GM12875 (cell line): ENCODE results near the gene CLCN7.

Experiments
- H3K4me3 ChIP-seq: one replicate; pipeline ENCODE4 v1.5.1; 2011; ENCODE audit warnings: low read depth, low read length, control low read depth
- TF ChIP-seq, protein P1 (sequence below): IDR thresholded peaks from 2 replicates; pipeline ENCODE4 v1.5.1; 2011; ENCODE audit warnings: low read depth, mild to moderate bottlenecking, control low read depth, inconsistent platforms, low read length, moderate library complexity, borderline replicate concordance; ENCODE audit not compliant: insufficient read depth

CLCN7 gene

DNA sequence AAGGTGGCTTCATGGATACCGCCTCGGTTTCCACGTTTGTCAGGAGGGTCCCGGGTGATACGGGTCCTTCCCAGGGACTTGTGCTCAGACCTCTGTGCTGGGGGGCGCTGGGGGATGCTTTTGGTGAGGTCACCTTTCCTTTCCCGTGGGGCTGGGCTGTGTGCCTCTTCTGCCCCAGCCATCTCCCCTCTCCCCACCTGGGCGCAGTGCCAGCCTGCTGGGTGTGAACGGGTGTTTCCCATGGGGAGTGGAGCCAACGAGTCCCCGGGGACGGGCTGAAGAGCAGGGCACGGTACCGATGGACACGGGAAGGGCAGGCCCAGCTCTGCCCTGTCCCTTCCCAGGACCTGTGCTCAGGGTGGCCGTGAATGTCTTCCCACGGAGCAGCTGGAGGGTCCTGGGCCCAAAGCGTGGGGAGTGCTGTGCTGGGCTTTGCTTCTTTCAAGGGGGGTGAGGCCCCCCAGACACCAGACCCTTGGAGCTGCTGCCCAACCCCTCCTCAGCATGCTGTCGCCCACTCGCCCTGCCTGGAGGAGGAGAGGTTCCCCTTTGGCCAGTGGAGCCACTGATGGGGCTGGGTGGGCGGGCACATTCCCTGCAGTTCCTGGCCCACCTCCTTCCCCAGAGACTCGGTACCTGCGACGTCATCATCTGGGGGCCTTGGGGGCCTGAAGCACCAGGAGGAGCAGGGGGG, 33.8 kb upstream of the CLCN7 start:
- no peak overlapping the region for H3K4me3 ChIP-seq
- TF ChIP-seq, protein P1, sequence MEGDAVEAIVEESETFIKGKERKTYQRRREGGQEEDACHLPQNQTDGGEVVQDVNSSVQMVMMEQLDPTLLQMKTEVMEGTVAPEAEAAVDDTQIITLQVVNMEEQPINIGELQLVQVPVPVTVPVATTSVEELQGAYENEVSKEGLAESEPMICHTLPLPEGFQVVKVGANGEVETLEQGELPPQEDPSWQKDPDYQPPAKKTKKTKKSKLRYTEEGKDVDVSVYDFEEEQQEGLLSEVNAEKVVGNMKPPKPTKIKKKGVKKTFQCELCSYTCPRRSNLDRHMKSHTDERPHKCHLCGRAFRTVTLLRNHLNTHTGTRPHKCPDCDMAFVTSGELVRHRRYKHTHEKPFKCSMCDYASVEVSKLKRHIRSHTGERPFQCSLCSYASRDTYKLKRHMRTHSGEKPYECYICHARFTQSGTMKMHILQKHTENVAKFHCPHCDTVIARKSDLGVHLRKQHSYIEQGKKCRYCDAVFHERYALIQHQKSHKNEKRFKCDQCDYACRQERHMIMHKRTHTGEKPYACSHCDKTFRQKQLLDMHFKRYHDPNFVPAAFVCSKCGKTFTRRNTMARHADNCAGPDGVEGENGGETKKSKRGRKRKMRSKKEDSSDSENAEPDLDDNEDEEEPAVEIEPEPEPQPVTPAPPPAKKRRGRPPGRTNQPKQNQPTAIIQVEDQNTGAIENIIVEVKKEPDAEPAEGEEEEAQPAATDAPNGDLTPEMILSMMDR: no peak

DNA sequence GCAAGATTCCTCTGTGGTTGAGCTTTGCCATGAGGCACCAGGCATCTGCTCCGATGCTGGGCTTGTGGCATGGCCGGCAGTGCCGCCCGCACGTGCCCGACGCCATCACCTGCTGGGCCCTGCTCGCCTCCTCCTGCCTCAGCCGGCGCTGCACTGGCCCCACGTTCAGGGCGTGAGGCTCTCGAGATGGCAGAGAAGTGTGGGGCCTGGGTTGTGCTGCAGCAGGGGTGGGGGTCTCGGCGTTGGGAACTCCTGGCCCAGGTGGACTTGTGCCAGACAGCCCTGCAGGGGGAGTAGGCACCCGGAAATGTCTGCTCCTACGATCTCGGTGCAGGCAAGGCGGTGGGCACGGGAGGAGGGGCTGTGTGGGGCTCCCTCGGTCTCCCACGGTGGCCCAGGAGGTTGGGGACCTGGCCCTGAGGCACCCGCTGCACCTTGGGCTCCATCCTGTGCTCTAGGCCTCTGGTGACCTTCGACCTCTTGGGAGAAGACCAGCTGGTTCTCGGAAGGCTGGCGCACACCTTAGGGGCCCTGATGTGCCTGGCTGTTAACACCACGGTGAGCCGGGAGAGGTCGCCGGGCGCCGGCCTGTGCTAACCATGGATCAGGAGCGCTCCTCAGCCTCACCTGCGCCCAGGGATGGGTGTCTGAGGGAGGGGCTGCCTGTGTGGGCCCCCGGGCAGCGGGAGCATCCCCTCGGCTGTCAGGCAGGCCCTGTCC, 31.8 kb upstream of the CLCN7 start:
- no peak overlapping the region for H3K4me3 ChIP-seq
- TF ChIP-seq, protein P1: no peak

DNA sequence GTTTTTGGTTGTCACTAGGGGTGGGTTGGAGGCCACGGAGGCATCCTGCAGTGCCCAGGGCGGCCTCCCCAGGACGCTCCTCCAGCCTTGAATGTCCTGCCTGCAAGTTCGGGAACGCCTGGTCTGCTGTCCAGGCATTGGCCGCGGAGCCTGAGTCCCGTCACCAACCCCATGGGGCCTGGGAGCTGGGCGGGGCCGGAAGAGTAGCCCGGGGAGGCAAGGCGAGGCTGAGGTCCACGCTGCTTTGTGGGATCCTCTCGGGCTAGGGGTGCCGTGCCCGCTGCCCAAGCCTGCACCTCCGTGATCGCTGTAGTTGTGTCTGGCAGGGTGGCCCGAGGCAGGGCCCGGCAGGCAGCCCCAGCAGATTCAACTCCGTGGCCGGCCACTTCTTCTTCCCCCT, 31.1 kb upstream of the CLCN7 start:
- H3K4me3 ChIP-seq: no peak overlapping the region
- TF ChIP-seq, protein P1: no peak

DNA sequence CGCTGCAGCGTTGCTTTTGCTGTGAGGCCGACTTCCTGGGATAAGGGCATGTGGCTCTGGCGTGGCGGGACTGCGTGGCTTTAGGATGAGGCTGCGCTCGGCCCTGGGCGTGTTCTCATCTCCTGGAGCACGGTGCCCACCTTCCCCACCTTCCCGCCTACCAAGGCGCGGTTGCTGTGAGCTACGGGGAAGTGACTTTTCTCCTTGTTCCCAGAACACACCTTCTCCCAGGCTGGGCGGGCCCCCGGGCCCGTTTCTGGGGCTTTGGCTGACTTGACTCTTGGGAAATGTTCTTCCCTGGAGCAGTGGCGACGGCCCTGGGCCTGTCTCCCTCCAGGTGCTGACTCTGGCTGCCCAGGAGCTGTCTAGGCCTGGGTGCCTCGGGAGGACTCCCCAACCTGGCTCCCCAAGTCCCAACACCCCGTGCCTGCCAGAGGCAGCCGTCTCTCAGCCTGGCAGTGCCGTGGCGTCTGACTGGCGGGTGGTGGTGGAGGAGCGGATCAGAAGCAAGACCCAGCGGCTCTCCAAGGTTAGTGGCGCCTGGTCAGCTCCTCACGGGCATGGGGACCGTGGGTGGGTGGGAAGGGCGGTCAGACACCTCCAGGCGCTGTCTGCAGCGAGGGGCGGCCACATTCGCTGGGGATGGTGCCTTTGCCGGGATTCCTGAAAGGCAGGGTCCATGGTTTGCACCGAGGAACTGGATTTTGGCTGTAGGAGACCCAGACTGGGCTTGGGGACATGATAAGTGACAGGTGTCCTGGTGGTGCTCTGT, 30.4 kb upstream of the CLCN7 start:
- TF ChIP-seq, protein P1: no peak
- no peak overlapping the region for H3K4me3 ChIP-seq

DNA sequence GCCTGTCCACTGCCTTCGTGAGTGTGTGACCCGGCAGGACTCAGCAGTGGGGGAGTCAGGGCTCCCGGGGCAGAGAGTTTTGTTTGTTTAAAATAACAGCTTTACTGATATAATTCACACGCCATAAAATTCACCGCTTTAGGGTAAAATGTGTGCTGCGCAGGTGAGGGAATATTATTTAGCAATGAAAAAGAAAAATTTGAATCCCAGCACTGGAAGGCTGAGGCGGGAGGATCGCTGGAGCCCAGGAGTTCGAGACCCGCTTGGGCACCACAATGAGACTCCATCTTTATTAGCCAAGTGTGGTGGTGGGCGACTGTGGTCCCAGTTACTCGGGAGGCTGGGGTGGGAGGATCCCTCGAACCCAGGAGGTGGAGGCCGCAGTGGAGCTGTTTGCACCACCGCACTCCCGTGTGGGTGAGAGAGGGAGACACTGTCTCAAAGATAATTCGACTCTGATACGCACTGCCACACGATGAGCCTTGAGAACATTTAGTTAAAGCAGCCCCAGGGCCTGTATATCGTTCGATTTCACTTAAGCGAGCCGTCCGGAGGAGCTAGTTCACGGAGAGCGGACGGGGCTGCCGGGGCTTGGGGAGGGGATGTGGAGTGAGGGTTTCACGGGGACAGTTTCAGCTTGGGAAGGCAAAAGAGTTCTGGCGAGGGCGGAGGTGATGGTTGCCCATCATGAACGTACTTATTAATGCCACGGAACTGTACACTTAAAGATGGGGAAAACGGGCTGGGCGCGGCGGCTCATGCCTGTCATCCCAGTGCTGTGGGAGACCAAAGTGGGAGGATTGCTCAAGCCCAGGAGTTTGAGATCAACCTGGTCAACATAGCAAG, 28.5 kb upstream of the CLCN7 start:
- TF ChIP-seq, protein P1: no peak
- H3K4me3 ChIP-seq: no peak overlapping the region

DNA sequence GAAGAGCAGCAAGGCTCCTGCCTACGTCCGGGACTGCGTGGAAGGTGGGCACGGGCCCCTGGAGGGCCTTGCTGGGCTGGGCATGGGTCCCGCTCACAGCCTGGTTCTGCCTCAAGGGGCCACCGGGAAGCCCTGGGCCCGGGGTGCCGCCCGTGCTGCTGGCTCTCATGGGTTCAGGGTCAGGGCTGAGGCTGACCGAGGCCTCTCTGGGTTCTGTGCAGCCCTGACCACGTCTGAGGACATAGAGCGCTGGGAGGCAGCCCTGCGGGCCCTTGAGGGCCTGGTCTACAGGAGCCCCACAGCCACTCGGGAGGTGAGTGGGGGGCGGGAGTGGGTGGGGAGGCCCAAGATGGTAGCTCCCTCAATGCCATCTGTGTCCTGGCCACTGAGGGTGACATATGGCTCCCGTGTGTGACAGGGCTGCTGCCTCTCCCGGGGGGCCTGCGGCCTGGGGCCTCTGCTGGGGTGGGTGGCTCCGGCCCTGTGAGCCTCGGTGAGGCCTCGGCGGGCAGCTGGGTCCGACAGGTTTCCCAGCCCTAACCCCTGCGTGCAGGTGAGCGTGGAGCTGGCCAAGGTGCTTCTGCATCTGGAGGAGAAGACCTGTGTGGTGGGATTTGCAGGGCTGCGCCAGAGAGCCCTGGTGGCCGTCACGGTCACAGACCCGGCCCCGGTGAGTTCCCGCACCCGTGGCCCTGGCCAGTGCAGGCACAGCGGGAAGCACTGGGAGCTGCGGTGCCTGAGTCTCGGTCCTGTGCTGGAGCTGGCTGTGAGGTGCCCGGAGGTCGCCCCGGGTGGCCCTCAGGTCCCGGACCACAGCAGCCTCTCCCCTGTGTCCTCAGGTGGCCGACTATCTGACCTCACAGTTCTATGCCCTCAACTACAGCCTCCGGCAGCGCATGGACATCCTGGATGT, 27.5 kb upstream of the CLCN7 start:
- H3K4me3 ChIP-seq: no peak overlapping the region
- TF ChIP-seq, protein P1: no peak
